Thymus (tissue), 11 donors: ENCODE data around the gene RPL3. TPM values are rescaled to one million over a fixed set of nuclear protein-coding genes. Genes with fewer than 3 reads are reported as not detected.
A peak's percentile ranks its signal among the peaks of the same experiment; 100 is the strongest.
"Not testable (repeated sequence)": the region's sequence is repeated elsewhere in the genome, so short reads cannot be mapped to it uniquely, and the experiment has no call there.

Experiments
- DNase-seq, 9 donors: peaks; one replicate each; pipeline ENCODE4 v3.0.0-alpha.2; 2013; ENCODE audit warnings: low spot score in 9 of 9, low read depth in 6 of 9, missing footprints in 1 of 9
- H3K27ac ChIP-seq, 2 donors: one replicate each; pipeline ENCODE4 v1.5.1; 2013; ENCODE audit warnings: control low read depth in 1 of 2, low read depth in 1 of 2, low read length in 1 of 2, mild to moderate bottlenecking in 1 of 2, moderate library complexity in 1 of 2
- H3K27me3 ChIP-seq, 2 donors: one replicate each; pipeline ENCODE4 v1.5.1; 2013; ENCODE audit warnings: low read length in 1 of 2; ENCODE audit not compliant: control insufficient read depth in 2 of 2, insufficient read depth in 1 of 2
- H3K36me3 ChIP-seq, 2 donors: one replicate each; pipeline ENCODE4 v1.5.1; 2013; ENCODE audit warnings: low read length in 1 of 2, mild to moderate bottlenecking in 1 of 2, moderate library complexity in 1 of 2; ENCODE audit not compliant: control insufficient read depth in 2 of 2, insufficient read depth in 2 of 2
- H3K4me1 ChIP-seq, 2 donors: one replicate each; pipeline ENCODE4 v1.5.1; 2013; ENCODE audit warnings: low read length in 2 of 2; ENCODE audit not compliant: control insufficient read depth in 2 of 2, insufficient read depth in 2 of 2
- H3K4me3 ChIP-seq, 2 donors: one replicate each; pipeline ENCODE4 v1.5.1; 2013; ENCODE audit warnings: low read length in 2 of 2, control low read depth in 1 of 2, mild to moderate bottlenecking in 1 of 2
- H3K9me3 ChIP-seq, 2 donors: one replicate each; pipeline ENCODE4 v1.5.1; 2013; ENCODE audit warnings: low read length in 1 of 2, mild to moderate bottlenecking in 1 of 2; ENCODE audit not compliant: control insufficient read depth in 2 of 2, insufficient read depth in 1 of 2
- WGBS: extraction: QIAGEN DNeasy Blood & Tissue Kit; methylation state at CpG from one replicate; pipeline ENCODE4 v1.1.7; 2013; 5-methylcytosine and 5-hydroxymethylcytosine counted together
- polyA plus RNA-seq: library from polyadenylated mRNA; stranded (reverse); fragments of 200-250 nt; gene quantifications from one replicate; pipeline ENCODE4 v1.2.3, GENCODE V29; 2013
- total RNA-seq: library from RNA; stranded (reverse); fragments of 120-200 nt; gene quantifications from one replicate; pipeline ENCODE4 v1.2.4, GENCODE V29; 2013
- donor health status: healthy.

RPL3 gene
- total and polyA plus RNA-seq, 2 donors = 1,863 to 2,946 TPM

DNA sequence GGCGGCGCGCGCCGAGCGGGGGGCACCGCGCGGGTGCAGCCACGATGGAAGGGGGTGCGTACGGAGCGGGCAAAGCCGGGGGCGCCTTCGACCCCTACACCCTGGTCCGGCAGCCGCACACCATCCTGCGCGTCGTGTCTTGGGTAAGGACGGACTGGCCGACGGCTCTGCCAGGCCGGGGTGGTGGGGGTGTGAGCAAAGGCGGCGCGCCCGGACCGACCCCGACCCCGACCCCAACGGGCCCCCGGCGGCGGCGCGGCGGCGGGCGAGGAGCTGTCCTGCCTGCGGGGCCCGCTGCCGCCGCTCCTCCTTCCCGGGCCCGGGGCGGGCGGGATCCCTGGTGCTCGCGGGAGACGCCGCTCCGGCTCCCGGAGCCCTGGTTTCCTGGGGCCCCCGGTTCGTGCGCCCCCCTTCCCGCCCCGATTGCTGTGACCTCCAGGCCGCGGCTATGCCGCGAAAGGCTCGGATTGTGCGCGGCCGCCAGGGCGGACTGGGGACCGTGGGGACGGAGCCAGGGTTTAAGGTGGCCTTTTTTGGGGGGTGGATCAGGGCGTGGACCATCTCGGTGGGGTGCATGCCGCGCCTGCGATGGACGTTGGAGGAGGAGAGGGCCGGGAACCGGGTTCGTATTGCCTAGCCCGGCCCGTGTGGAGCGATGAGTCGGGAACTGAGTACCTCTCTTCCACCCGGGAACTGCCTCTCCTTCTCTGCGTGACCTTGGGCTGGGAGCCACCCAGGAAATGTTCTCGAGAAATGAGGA, 30.7 kb upstream of the RPL3 start, which contains the start of gene SYNGR1:
Gene SYNGR1 (plus strand): TSS at position 25 of the 760 bp plus-strand sequence. CDS start 20 bp downstream, at position 45.
- H3K9me3 ChIP-seq = no peaks in the 10 kb centered on the region
- DNase-seq = peak in 1 of 9 donors; percentile 32
- no peaks in the 10 kb centered on the region for H3K36me3 ChIP-seq
- peak within 1 kb of the TSS; percentile 26 to 47 for H3K27ac ChIP-seq
- peaks cover 5 to 28% of the 10 kb centered on the region in 2 donors for H3K27me3 ChIP-seq
- 3% methylated on average over 87 of the region's 87 CpGs for whole genome bisulfite sequencing
- H3K4me1 ChIP-seq = peaks cover 12 to 29% of the 10 kb centered on the region in 2 donors
- H3K4me3 ChIP-seq = peak within 1 kb of the TSS; percentile 63 to 65

DNA sequence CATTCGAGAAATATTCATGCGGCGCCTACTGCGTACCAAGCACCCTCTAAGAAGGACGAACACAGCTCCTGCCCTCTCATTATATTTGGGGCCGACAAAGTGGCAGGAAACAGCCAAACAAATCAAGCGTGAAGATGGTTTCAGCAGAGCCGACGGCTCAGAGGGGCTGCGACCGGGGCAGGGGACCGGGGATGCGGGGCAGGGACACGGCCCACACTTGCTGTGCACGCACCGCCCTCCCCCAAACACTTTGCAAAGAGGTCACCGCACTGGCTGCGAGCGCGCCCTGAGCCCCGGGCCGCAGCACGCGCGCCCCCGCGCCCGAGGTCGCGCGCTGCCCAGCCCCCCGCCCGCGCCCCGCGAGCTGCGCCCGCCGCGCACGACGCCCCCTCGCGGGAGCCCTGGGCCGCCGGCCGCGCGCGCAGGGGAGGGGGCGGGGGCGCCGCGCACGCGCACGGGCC, 30.1 kb upstream of the RPL3 start:
- H3K4me1 ChIP-seq = peaks cover 12 to 29% of the 10 kb centered on the region in 2 donors
- no peaks in the 10 kb centered on the region for H3K9me3 ChIP-seq
- H3K36me3 ChIP-seq = no peaks in the 10 kb centered on the region
- WGBS = under 1% methylated on average over 57 of the region's 57 CpGs
- DNase-seq = peak in 4 of 9 donors; percentile 47 to 70 (median 52)
- H3K27me3 ChIP-seq = peaks cover 5 to 29% of the 10 kb centered on the region in 2 donors
- peak overlapping the region in 1 of 2 donors; percentile 47 for H3K27ac ChIP-seq
- peak overlapping the region; percentile 63 to 65 for H3K4me3 ChIP-seq

GRCh38 chr22:39348909-39349505, 29.6 kb upstream of the RPL3 start:
- H3K27me3 ChIP-seq = peaks cover 5 to 33% of the 10 kb centered on the region in 2 donors
- WGBS = 9% methylated on average over 11 of the region's 11 CpGs
- peaks cover 12 to 29% of the 10 kb centered on the region in 2 donors for H3K4me1 ChIP-seq
- peak overlapping the region in 1 of 2 donors; percentile 47 for H3K27ac ChIP-seq
- peak overlapping the region; percentile 63 to 65 for H3K4me3 ChIP-seq
- no peaks in the 10 kb centered on the region for H3K9me3 ChIP-seq
- no peaks in the 10 kb centered on the region for H3K36me3 ChIP-seq
- no peak for DNase-seq

DNA sequence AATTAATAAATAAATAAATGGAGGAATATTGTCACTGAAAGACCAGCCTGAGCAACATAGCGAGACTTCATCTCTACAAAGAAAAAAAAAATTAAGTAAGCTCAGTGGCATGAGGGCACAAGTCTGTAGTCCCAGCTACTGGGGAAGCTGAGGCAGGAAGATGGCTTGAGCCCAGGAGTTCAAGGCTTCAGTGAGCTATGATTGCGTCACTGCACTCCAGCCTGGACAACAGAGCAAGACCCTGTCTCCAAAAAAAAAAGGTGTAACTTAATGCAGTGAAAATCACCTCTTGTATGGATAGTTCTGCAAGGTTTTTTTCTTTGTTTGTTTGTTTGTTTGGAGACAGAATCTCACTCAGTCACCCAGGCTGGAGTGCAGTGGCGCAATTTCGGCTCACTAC, 25.8 kb upstream of the RPL3 start:
- no peak overlapping the region for H3K4me3 ChIP-seq
- H3K27ac ChIP-seq = no peak overlapping the region
- WGBS = 99% methylated on average over 4 of the region's 4 CpGs
- H3K9me3 ChIP-seq = no peaks in the 10 kb centered on the region
- no peaks in the 10 kb centered on the region for H3K36me3 ChIP-seq
- DNase-seq = no peak
- H3K27me3 ChIP-seq = peaks cover 2 to 22% of the 10 kb centered on the region in 2 donors
- H3K4me1 ChIP-seq = peaks cover 5 to 17% of the 10 kb centered on the region in 2 donors

- WGBS = 90% methylated on average over 8 of the region's 8 CpGs
- H3K4me1 ChIP-seq = peaks cover 2 to 10% of the 10 kb centered on the region in 2 donors
- DNase-seq = no peak
Observed at GRCh38 chr22:39344046-39344390, 24.6 kb upstream of the RPL3 start.

GRCh38 chr22:39343259-39344045, 24.0 kb upstream of the RPL3 start:
- no peak overlapping the region for H3K27ac ChIP-seq
- H3K4me1 ChIP-seq = peaks cover 0 to 7% of the 10 kb centered on the region in 2 donors
- H3K36me3 ChIP-seq = no peaks in the 10 kb centered on the region
- peaks cover 0 to 9% of the 10 kb centered on the region in 2 donors for H3K27me3 ChIP-seq
- WGBS = 31% methylated on average over 15 of the region's 15 CpGs
- DNase-seq = peak in 3 of 9 donors; percentile 47 to 76 (median 64)
- H3K4me3 ChIP-seq = no peak overlapping the region
- H3K9me3 ChIP-seq = no peaks in the 10 kb centered on the region

More at GRCh38 chr22:39344046-39344390, 24.6 kb upstream of the RPL3 start:
- Histone ChIP-seq H3K36me3 (no peaks in the 10 kb centered on the region), H3K4me3 (no peak overlapping the region), H3K27me3 (peaks cover 0 to 13% of the 10 kb centered on the region in 2 donors), H3K27ac (no peak overlapping the region), H3K9me3 (no peaks in the 10 kb centered on the region)

GRCh38 chr22:39341179-39341578, 21.8 kb upstream of the RPL3 start:
- WGBS = 95% methylated on average over 3 of the region's 3 CpGs
- Histone ChIP-seq H3K27me3 (peaks cover 0 to 9% of the 10 kb centered on the region in 2 donors), H3K27ac (no peak overlapping the region), H3K4me1 (peaks cover 0 to 7% of the 10 kb centered on the region in 2 donors), H3K9me3 (no peaks in the 10 kb centered on the region), H3K4me3 (no peak overlapping the region), H3K36me3 (no peaks in the 10 kb centered on the region)
- no peak for DNase-seq

DNA sequence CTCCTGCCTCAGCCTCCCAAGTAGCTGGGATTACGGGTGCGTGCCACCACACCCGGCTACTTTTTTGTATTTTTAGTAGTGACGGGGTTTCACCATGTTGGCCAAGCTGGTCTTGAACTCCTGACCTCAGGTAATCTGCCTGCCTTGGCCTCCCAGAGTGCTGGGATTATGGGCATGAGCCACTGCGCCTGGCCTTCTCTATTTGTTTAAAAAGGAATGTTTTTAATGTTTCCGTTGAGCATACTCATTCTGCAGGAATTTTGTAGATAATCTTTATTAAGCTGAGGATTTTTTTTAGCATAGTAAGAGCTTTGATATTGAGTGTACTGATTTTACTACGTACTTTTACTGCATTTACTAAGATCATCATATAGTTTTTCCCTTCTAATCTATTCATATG, 20.4 kb upstream of the RPL3 start:
- WGBS = 97% methylated on average over 7 of the region's 7 CpGs
- H3K4me3 ChIP-seq, H3K36me3 ChIP-seq, H3K27ac ChIP-seq, H3K4me1 ChIP-seq, H3K9me3 ChIP-seq, DNase-seq, H3K27me3 ChIP-seq: not testable (repeated sequence)
